ENCODE measurements around the gene RASSF9. TPM values are rescaled to one million over a fixed set of nuclear protein-coding genes. Genes with fewer than 3 reads are reported as not detected.

Gene RASSF9
- total and polyA plus RNA-seq, 12 donors = 0.84 to 15.2 (median 5.9) TPM

Other genes starting within 250 kb of the RASSF9 start
- gene NTS, start 37.9 kb upstream of the RASSF9 start, total RNA-seq = under 1 TPM in 2 of 10 donors, not detected in 8; 0.18 to 0.39 TPM
- under 1 TPM; 0.07 to 0.22 TPM for gene NTS, start 37.9 kb upstream of the RASSF9 start, polyA plus RNA-seq